ES-I3 (cell line): ENCODE measurements around the gene ETS1.

Source experiments
- H3K36me3 ChIP-seq: 2 replicates; pipeline ENCODE4 v1.6.1; 2013; ENCODE audit warnings: mild to moderate bottlenecking, low read length, control low read depth, moderate library complexity; ENCODE audit not compliant: insufficient read depth
- H3K4me1 ChIP-seq: 2 replicates; pipeline ENCODE4 v1.6.1; 2013; ENCODE audit warnings: mild to moderate bottlenecking, control low read depth, low read length; ENCODE audit not compliant: insufficient read depth
- H3K9ac ChIP-seq: 2 replicates; pipeline ENCODE4 v1.6.1; 2013; ENCODE audit warnings: low read depth, mild to moderate bottlenecking, low read length, moderate library complexity
- H3K9me3 ChIP-seq: 2 replicates; pipeline ENCODE4 v1.6.1; 2013; ENCODE audit warnings: mild to moderate bottlenecking, low read length, moderate library complexity; ENCODE audit not compliant: control insufficient read depth, insufficient read depth

Gene ETS1

GRCh38 chr11:128522943-128523518 is 64.3 kb downstream of the ETS1 start:
- H3K9ac ChIP-seq: peak overlapping the region; percentile 85

DNA sequence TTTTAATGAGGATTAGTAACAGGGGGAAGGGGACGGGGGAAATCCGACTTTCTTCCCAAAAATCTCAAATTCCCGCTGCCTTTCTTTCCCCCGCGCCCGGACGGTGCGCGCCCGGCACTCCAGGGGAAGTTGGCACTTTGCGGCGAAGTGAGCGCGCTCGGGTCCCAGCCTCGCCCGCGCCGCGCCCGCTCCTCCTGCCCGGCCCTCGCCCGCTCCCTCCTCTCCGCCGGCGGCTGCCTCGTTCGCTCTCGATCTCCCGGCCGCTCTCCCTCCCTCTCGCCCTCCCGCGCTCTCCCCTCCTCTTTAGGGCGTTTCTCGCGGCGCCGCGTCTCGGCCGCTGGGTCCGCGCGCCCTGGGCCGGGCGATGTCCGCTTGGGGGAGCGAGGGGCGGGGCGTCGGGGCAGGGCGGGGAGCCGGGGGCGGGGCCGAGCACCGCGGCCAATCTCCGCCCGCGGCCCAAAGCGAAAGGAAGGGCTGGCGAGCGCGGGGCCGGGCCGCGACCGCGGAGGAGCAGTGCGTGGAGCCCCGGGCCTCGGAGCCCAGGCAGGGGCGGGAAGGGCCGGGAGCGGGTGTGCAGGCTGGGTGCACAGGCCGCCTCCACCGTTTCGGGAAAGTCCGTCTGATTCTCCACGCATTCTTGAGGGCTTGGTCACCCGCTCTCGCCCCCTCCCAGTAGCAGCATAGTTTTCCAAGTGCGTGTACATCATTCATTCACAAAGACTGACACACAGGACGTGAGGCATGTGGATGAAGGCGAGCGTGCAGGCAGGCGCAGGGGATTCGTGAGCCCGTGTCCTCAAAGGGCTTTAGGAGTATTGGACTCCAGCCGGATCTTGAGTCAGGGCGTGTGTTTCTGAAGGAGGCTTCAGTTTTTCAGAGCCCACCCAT is 65.1 kb downstream of the ETS1 start:
- peak overlapping the region; percentile 85 for H3K9ac ChIP-seq
- H3K4me1 ChIP-seq: peaks cover 32% of the 10 kb centered on the region
- H3K36me3 ChIP-seq: no peaks in the 10 kb centered on the region
- no peaks in the 10 kb centered on the region for H3K9me3 ChIP-seq

More at GRCh38 chr11:128522943-128523518, 64.3 kb downstream of the ETS1 start:
- Histone ChIP-seq H3K36me3 (no peaks in the 10 kb centered on the region), H3K9me3 (no peaks in the 10 kb centered on the region), H3K4me1 (peaks cover 26% of the 10 kb centered on the region)

- Histone ChIP-seq H3K4me1 (peaks cover 35% of the 10 kb centered on the region), H3K9me3 (no peaks in the 10 kb centered on the region), H3K36me3 (no peaks in the 10 kb centered on the region), H3K9ac (peak overlapping the region; percentile 85)
Measured at GRCh38 chr11:128521682-128522054, 65.7 kb downstream of the ETS1 start.

- Histone ChIP-seq H3K9ac (peak overlapping the region; percentile 85; the same call in 1 of the 2 replicates), H3K4me1 (peaks cover 35% of the 10 kb centered on the region), H3K9me3 (no peaks in the 10 kb centered on the region), H3K36me3 (no peaks in the 10 kb centered on the region)
Measured at GRCh38 chr11:128520888-128521681, 66.3 kb downstream of the ETS1 start.

- Histone ChIP-seq H3K4me1 (peaks cover 30% of the 10 kb centered on the region), H3K9me3 (no peaks in the 10 kb centered on the region), H3K36me3 (no peaks in the 10 kb centered on the region), H3K9ac (no peak overlapping the region; the same call in 1 of the 2 replicates)
Measured at GRCh38 chr11:128520206-128520887, 67.0 kb downstream of the ETS1 start.

- H3K4me1 ChIP-seq: peaks cover 28% of the 10 kb centered on the region
- H3K36me3 ChIP-seq: no peaks in the 10 kb centered on the region
Measured at GRCh38 chr11:128519338-128519737, 68.0 kb downstream of the ETS1 start.

DNA sequence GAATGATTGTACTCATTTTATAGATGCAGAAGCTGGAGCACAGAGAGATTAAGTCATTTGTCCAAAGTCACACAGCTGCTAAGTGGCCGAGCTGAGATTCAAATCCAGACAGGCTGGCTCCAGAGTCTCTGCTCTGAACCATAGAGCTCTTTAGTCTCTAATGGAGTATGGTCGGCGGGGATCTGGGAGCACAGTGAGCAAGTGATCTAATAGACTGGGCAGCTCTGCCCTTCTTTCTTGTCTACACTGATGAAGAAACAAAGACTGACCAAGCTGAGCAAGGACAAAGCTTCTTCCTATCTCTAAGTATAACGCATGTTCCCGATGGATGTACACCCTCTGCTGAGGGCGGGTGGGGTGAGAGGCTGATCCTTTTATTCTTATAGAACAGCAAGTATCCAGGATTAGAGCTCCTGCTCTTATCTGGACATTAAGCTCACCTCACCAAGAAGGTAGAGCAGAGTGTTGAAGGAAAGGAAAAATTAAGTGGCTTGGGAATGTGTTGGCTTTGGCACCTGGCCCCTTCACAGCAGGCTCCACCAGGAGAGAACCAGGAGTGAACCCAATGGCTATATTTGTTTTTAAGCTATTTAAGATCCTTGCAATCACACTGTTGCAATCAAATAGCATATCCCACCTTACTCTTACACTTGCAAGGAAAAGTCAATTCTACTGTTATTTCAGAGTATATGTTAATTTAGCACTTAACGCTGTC is 68.7 kb downstream of the ETS1 start:
- Histone ChIP-seq H3K9me3 (no peaks in the 10 kb centered on the region), H3K4me1 (peaks cover 25% of the 10 kb centered on the region), H3K9ac (no peak overlapping the region), H3K36me3 (no peaks in the 10 kb centered on the region)

More at GRCh38 chr11:128519338-128519737, 68.0 kb downstream of the ETS1 start:
- H3K9ac ChIP-seq: no peak overlapping the region
- no peaks in the 10 kb centered on the region for H3K9me3 ChIP-seq

DNA sequence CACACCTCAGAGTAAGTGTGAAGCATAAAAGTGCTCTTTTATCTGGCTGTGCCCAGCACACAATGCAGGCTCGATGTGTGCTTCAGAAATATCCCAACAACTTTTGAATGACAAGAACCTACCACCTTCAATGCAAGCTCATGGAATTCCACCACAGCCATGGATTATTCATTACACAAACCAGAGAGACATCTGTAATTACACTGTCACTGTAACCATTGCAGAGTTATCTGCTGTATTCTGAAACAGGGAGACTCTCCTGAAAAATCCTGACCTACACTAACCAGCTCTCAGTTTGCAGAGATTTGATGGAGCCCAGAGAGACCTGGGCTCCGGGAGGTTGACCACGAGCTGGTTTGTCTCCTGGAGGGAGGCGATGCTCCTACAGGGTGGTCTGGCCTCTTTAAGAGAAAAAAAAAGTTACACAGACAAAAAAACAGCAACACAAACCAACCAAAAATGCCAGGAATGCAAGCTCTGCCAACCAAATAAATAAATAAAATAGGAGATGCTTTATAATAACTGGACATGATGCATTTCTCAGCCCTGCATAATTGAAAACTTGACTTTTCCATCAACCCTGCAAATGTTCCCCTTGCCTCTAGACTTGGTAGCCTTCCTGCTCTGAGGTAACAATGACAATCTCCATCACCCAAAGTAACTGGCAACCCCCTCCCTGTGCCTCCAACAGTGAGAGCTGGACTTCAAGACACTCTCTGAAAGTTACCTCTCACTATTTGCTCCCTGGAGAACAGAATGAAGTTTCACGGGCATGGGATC is 69.7 kb downstream of the ETS1 start:
- Histone ChIP-seq H3K9ac (no peak overlapping the region), H3K4me1 (peaks cover 15% of the 10 kb centered on the region), H3K9me3 (no peaks in the 10 kb centered on the region), H3K36me3 (no peaks in the 10 kb centered on the region)

DNA sequence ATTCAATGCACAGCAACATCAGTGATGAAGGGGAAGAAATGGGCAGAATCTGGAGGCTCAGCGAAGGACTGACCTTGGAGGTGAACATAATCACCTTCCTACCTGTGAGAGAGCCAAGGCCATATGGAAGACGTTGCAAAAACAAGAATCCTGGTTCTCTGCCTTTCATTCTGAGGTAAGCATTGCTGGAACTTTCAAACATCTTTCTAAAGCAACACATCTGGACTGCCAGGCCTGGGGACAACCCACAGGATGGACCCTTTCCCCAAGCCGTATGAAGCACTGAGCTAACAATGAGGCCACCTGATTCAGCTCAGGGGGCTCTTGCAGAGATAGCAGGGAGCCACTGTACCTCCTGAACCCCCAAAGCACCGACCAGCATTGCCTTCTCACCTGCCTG is 70.5 kb downstream of the ETS1 start:
- Histone ChIP-seq H3K36me3 (no peaks in the 10 kb centered on the region), H3K9me3 (no peaks in the 10 kb centered on the region), H3K9ac (no peak overlapping the region), H3K4me1 (peaks cover 15% of the 10 kb centered on the region)

DNA sequence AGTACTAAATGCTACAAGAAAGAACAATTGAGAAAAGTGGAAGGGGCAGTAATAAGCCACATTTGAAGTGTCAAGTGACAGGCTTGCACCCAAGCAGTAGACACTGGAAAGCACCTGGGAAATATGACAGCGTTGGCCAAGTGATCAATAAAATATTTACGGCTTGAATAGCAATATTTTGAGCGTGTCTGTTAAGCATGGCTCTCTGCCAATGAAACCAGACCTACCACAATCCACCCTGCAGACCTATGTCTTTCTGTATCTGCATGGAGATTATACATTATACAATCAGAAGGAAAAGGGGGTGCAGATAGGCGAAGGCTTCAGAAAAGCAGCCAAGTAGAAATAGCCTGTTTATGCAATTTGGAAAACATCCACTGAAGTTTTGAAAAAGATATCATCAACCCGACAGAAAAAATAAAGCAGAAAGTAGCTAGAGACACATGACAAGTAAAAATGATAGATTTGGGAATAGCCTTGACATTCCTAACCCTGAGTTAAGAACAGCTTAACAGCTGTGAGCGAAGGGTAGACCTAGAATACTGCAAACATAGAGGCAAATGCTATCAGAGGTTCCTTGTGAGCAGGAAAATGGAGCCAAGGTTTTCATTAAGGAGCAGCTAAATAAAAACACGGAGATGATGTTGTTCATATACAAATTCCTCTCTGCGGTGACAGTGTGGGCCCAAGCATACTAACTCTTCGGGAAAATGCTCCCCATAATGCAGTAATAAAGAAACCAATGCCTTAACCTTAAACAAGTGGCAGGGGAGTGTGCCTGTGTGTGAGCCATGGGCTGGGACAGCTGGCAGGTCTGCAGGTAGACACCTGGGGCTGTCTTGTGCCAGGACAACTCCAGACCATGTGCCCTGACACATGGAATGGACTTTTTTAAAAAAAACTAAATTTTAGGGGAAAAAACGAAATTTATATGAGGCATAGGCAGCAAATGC is 71.3 kb downstream of the ETS1 start:
- no peak overlapping the region for H3K9ac ChIP-seq
- no peaks in the 10 kb centered on the region for H3K36me3 ChIP-seq
- peaks cover 15% of the 10 kb centered on the region for H3K4me1 ChIP-seq
- H3K9me3 ChIP-seq: no peaks in the 10 kb centered on the region

GRCh38 chr11:128515086-128515485 is 72.3 kb downstream of the ETS1 start:
- H3K4me1 ChIP-seq: peaks cover 13% of the 10 kb centered on the region
- no peak overlapping the region for H3K9ac ChIP-seq
- no peaks in the 10 kb centered on the region for H3K9me3 ChIP-seq
- no peaks in the 10 kb centered on the region for H3K36me3 ChIP-seq

GRCh38 chr11:128513915-128514681 is 73.3 kb downstream of the ETS1 start:
- Histone ChIP-seq H3K9me3 (no peaks in the 10 kb centered on the region), H3K4me1 (peaks cover 13% of the 10 kb centered on the region), H3K36me3 (no peaks in the 10 kb centered on the region), H3K9ac (no peak overlapping the region)
